Measurements from ENCODE around the gene HOXD12.

HOXD12 gene

GRCh38 chr2:176092270-176093144, 7.1 kb upstream of the HOXD12 start, which contains the start of gene HOXD13:
Gene HOXD13 (plus strand): TSS chr2:176092721. CDS start chr2:176092891, 170 bp downstream.
- in situ Hi-C loops (cut with MboI; ENCODE audit: low sequenced_read_pairs), result loop anchor here (10.0 kb wide), 2 partner anchors 398 to 728 kb away; no protein-coding TSS in a partner anchor

- in situ Hi-C loops (cut with MboI; ENCODE audit: low sequenced_read_pairs), result loop anchor here (10.0 kb wide), 2 partner anchors 399 to 729 kb away; no protein-coding TSS in a partner anchor
These were observed 6.3 kb upstream of the HOXD12 start for GRCh38 chr2:176093145-176093897.

- in situ Hi-C loops (cut with MboI; ENCODE audit: low sequenced_read_pairs), result loop anchor here (10.0 kb wide), 2 partner anchors 399 to 729 kb away; no protein-coding TSS in a partner anchor
These were observed 5.7 kb upstream of the HOXD12 start for GRCh38 chr2:176093898-176094249.

- in situ Hi-C loops (cut with MboI; ENCODE audit: low sequenced_read_pairs), result loop anchor here (10.0 kb wide), 2 partner anchors 400 to 730 kb away; no protein-coding TSS in a partner anchor
These were observed 5.2 kb upstream of the HOXD12 start for GRCh38 chr2:176094349-176094748.

- in situ Hi-C loops (cut with MboI; ENCODE audit: low sequenced_read_pairs), result loop anchor here (10.0 kb wide), 2 partner anchors 401 to 731 kb away; no protein-coding TSS in a partner anchor
These were observed 4.2 kb upstream of the HOXD12 start for GRCh38 chr2:176095421-176095820.

GRCh38 chr2:176096243-176096985, 3.2 kb upstream of the HOXD12 start:
- in situ Hi-C loops (cut with MboI; ENCODE audit: low sequenced_read_pairs), result loop anchor here (10.0 kb wide), 2 partner anchors 402 to 732 kb away; no protein-coding TSS in a partner anchor

- in situ Hi-C loops (cut with MboI; ENCODE audit: low sequenced_read_pairs), result loop anchor here (10.0 kb wide), 2 partner anchors 402 to 732 kb away; no protein-coding TSS in a partner anchor
These were observed 2.4 kb upstream of the HOXD12 start for GRCh38 chr2:176096986-176097819.

- in situ Hi-C loops (cut with MboI; ENCODE audit: low sequenced_read_pairs), result loop anchor here (10.0 kb wide), 2 partner anchors 403 to 733 kb away; no protein-coding TSS in a partner anchor
These were observed 1.7 kb upstream of the HOXD12 start for GRCh38 chr2:176097820-176098365.

GRCh38 chr2:176098366-176099158, 1.0 kb upstream of the HOXD12 start:
- in situ Hi-C loops (cut with MboI; ENCODE audit: low sequenced_read_pairs), result loop anchor here (10.0 kb wide), 2 partner anchors 404 to 734 kb away; no protein-coding TSS in a partner anchor

- in situ Hi-C loops (cut with MboI; ENCODE audit: low sequenced_read_pairs), result loop anchor here (10.0 kb wide), 2 partner anchors 404 to 734 kb away; no protein-coding TSS in a partner anchor
These were observed 352 bp upstream of the HOXD12 start for GRCh38 chr2:176099159-176099727.

- in situ Hi-C loops (cut with MboI; ENCODE audit: low sequenced_read_pairs), result no loop called here
These were observed 1.0 kb downstream of the HOXD12 start for GRCh38 chr2:176100547-176101140.

GRCh38 chr2:176101216-176101830, 1.7 kb downstream of the HOXD12 start:
- in situ Hi-C loops (cut with MboI; ENCODE audit: low sequenced_read_pairs), result no loop called here

- in situ Hi-C loops (cut with MboI; ENCODE audit: low sequenced_read_pairs), result no loop called here
These were observed 2.2 kb downstream of the HOXD12 start for GRCh38 chr2:176101842-176102241.

GRCh38 chr2:176102309-176102866, 2.8 kb downstream of the HOXD12 start:
- in situ Hi-C loops (cut with MboI; ENCODE audit: low sequenced_read_pairs), result no loop called here

GRCh38 chr2:176103194-176103593, 3.6 kb downstream of the HOXD12 start:
- in situ Hi-C loops (cut with MboI; ENCODE audit: low sequenced_read_pairs), result no loop called here

GRCh38 chr2:176103742-176104315, 4.2 kb downstream of the HOXD12 start:
- in situ Hi-C loops (cut with MboI; ENCODE audit: low sequenced_read_pairs), result no loop called here

Data from HL-60/S4 (cell line).